Endothelial cell of umbilical vein (primary cell): ENCODE results near the gene LRRN4CL.

Source experiments
- EZH2 ChIP-seq: IDR thresholded peaks from 2 replicates; pipeline ENCODE4 v1.6.1; 2012; ENCODE audit warnings: borderline replicate concordance, low read depth, mild to moderate bottlenecking, moderate library complexity, low read length, inconsistent platforms; ENCODE audit not compliant: severe bottlenecking
- FOS ChIP-seq: IDR thresholded peaks from 2 replicates; pipeline ENCODE4 v1.6.1; 2011; ENCODE audit warnings: mild to moderate bottlenecking, low read length, moderate library complexity, borderline replicate concordance; ENCODE audit not compliant: insufficient read depth
- GATA2 ChIP-seq: IDR thresholded peaks from 2 replicates; pipeline ENCODE4 v1.7.0; 2011; ENCODE audit warnings: low read depth, mild to moderate bottlenecking, moderate library complexity, mixed read lengths, low read length; ENCODE audit not compliant: insufficient read length, insufficient read depth
- JUN ChIP-seq: IDR thresholded peaks from 2 replicates; pipeline ENCODE4 v1.6.1; 2011; ENCODE audit warnings: borderline replicate concordance, low read depth; ENCODE audit not compliant: insufficient read length, insufficient read depth
- MAX ChIP-seq: IDR thresholded peaks from 2 replicates; pipeline ENCODE4 v1.6.1; 2011; ENCODE audit not compliant: insufficient read depth, insufficient read length
- MYC ChIP-seq: IDR thresholded peaks from one replicate; pipeline ENCODE4 v1.6.1; 2011; ENCODE audit warnings: mild to moderate bottlenecking, low read depth, low read length
- POLR2A ChIP-seq: IDR thresholded peaks from 2 replicates; pipeline ENCODE4 v1.6.1; 2012; ENCODE audit warnings: low read depth, mild to moderate bottlenecking, control low read depth, low read length
- POLR2AphosphoS5 ChIP-seq: IDR thresholded peaks from 2 replicates; pipeline ENCODE4 v1.6.1; 2012; ENCODE audit warnings: low read depth, mild to moderate bottlenecking, control low read depth, low read length, moderate library complexity; ENCODE audit not compliant: insufficient read depth
- TF ChIP-seq, protein P1 (sequence below), 2 donors: IDR thresholded peaks; 1 replicate in 1 of 2; 2 replicates in 1 of 2; pipeline ENCODE4 v1.5.1; 2011; ENCODE audit warnings: low read length in 2 of 2, mild to moderate bottlenecking in 2 of 2, moderate library complexity in 2 of 2, control low read depth in 1 of 2, inconsistent platforms in 1 of 2, low read depth in 1 of 2; ENCODE audit not compliant: insufficient read depth in 1 of 2; ENCODE audit errors: extremely low read depth in 1 of 2

GRCh38 chr11:62656796-62657429, 32.4 kb downstream of the LRRN4CL start:
- TF ChIP-seq, protein P1, sequence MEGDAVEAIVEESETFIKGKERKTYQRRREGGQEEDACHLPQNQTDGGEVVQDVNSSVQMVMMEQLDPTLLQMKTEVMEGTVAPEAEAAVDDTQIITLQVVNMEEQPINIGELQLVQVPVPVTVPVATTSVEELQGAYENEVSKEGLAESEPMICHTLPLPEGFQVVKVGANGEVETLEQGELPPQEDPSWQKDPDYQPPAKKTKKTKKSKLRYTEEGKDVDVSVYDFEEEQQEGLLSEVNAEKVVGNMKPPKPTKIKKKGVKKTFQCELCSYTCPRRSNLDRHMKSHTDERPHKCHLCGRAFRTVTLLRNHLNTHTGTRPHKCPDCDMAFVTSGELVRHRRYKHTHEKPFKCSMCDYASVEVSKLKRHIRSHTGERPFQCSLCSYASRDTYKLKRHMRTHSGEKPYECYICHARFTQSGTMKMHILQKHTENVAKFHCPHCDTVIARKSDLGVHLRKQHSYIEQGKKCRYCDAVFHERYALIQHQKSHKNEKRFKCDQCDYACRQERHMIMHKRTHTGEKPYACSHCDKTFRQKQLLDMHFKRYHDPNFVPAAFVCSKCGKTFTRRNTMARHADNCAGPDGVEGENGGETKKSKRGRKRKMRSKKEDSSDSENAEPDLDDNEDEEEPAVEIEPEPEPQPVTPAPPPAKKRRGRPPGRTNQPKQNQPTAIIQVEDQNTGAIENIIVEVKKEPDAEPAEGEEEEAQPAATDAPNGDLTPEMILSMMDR (IDR thresholded peaks at IDR 0.05; ENCODE audit: extremely low read depth in 1 of 2, insufficient read depth in 1 of 2, low read depth in 1 of 2, low read length in 2 of 2): no peak
- TF ChIP-seq POLR2AphosphoS5 (no peak), POLR2A (no peak), EZH2 (no peak), JUN (no peak), MAX (no peak), GATA2 (no peak), MYC (no peak), FOS (no peak)
